DMS53 treated with DMSO at 0.1 percent for 48 hours (cell line): ENCODE data around the gene SLC9A3.
A peak's percentile ranks its signal among the peaks of the same experiment; 100 is the strongest.
"Not testable (repeated sequence)": the region's sequence is repeated elsewhere in the genome, so short reads cannot be mapped to it uniquely, and the experiment has no call there.

ENCODE experiments used
- DNase-seq: peaks from one replicate; lab custom pipeline; 2025; ENCODE audit not compliant: unreplicated experiment; lab: John Stamatoyannopoulos, UW

Gene SLC9A3

DNA sequence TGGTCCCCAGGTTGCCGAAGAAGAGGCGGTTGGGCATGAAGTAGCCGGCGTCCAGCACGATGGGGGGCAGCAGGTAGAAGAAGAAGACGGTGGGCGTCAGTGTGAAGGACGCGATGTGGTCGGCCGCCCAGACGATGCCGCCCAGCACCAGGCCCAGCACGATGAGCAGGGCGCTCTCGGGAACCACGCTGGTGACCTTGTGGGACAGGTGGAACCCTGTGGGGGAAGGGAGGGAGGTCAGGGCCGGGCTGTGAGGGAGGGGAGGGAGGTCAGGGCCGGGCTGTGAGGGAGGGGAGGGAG is 32.4 kb downstream of the SLC9A3 start:
- no peak for DNase-seq

GRCh38 chr5:491119-491855 is 33.0 kb downstream of the SLC9A3 start:
- DNase-seq, result peak; percentile 46

- peak; percentile 46 for DNase-seq
These were observed 33.8 kb downstream of the SLC9A3 start for GRCh38 chr5:490116-491106.

DNA sequence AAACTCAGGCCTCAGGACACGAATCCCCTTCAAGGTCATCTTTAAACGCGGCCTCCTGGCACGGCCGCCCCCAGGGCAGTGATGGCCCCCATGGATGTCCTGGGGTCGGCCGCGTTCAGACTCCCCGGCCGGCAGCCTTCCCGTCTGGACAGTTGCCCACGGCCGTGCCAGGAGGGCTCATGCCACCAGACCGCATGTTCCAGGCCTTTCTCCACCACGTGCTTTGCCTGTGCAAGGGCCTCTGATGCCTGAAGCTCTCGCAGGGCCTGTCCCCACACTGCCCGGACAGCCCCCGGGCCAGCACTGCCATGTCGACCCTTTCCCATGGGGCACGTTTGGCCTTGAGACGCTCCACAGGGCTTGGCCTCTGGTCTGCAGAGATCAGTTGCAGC is 34.6 kb downstream of the SLC9A3 start:
- DNase-seq, result no peak

DNA sequence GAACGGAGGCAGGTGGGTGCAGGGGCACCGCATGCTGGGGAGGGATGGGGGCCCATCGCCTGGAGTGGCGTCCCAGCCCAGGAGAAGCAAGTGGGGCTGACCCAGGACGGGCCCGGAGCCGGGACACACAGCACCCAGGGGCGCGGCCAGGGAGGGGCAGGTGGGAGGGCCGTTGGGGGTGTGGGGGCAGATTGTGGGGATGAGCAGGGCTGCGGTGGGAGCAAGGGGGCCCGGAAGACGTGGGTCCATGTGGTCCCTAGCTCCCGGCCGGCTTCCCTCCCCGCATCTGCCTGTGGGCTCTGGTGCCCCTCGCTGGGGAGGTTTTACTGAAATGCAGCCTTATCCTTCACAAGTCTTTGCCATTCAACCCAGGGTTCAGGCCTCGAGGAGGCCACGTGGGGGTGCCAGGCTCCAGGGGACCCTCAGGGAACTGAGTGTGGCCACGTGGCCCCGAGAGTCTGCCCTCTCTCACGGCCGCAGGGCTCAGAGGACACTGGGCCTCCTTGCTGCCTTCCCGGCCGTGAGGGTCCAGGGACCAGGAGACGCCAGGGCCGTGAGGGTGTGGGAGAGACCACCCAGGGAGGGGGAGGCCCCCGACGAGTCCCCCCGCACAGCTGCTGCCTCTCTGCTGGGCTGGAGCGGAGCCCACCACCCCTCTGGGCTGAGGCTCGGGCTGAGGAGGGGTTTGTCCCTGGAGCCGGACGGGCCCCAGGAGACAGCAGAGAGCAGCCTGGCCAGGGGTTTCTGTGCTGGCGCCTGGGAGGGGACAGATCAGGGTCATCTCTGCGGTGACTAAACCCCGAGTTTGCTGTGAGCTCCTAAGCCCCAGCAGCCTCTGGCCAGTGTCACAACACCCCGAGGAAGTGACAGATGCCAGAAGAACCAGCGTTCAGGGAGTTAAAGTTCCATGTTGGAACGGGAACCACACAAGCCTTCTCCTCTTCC is 35.2 kb downstream of the SLC9A3 start:
- DNase-seq, result no peak

GRCh38 chr5:488241-488640 is 36.0 kb downstream of the SLC9A3 start:
- DNase-seq, result no peak

GRCh38 chr5:486597-486996 is 37.7 kb downstream of the SLC9A3 start:
- not testable (repeated sequence) for DNase-seq

DNA sequence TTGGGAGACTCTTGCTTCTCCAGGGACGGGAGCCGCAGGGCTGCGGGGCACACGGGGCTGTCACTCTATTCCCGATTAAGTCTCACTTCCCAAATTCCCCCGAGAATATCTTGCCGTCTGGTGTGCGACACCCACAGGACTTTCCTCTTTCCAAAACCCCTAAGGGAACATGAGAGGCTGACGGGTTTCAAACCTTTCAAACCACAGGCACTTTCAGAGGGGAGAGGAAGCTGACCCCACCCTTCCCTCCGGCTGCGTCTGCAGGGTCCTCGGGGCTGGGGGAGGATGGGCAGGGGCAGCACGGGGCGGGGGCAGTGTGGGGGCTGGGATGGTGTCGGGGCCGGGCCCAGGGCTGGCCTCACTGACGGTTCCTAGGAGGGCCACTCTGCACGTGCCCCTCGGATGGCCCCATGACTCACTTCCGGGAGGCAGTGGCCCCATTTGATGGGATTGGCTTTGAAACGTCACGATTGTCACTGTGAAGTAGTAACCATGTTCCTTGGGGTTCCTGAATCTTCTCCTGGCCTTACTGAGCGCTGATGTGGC is 38.2 kb downstream of the SLC9A3 start:
- no peak for DNase-seq

- no peak for DNase-seq
These were observed 38.9 kb downstream of the SLC9A3 start for GRCh38 chr5:485113-485945.

- no peak for DNase-seq
These were observed 39.7 kb downstream of the SLC9A3 start for GRCh38 chr5:484556-484955.

GRCh38 chr5:483434-484140 is 40.7 kb downstream of the SLC9A3 start:
- DNase-seq, result no peak

DNA sequence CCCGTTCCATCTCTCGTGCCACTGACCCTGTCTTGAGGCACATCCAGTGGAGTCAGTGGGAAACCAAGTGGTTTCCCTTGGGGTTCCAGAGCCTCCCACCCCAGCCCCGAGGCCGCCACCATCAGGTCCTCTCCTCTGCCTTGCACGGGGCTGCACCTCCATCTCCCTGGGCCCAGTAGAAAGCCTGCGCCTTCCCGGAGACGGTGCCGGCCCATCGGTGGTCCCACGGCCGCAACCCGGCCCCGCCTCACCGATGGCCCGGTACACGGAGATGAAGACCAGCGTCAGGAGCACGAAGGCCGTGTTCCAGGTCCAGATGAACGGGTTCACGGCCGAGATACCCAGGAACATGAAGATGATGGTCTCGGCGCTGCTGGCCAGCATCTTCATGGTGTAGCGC is 41.2 kb downstream of the SLC9A3 start:
- DNase-seq, result no peak

DNA sequence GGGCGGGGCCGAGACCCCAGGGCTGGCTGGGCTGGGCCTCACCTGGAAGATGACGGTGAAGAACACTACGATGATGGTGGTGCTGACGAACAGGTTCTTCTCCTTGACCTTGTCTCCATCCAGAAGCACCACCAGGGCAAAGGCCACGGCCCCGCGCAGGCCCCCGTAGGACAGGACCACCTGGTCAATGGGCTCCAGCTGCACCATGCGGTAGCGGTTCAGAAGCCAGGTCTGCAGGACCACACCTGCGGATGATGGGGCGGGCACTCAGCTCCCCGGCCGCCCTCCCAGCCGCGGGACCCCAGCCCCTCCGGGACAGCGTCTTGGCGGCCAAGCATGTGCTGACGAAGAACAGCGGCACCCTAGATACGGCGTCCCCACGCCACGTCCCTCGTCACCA is 41.7 kb downstream of the SLC9A3 start:
- DNase-seq, result no peak

DNA sequence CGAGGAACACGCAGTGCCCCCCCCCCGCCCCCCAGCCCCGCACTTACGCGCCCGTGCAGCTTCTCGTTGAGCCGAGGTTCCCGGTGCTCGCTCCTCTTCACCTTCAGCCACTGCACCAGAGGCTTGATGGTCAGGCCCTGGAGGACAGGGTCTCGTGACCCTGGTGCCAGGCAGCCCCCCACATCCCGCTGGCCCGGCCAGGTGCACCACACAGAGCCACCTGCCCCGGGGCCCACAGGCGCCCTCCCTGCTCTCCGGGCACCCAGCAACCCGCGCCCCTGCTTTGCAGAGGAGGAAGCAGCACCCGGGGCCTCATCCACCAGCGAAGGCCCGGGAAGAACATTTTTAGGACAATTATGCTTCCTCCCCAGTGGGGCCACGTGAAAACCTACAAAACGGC is 42.2 kb downstream of the SLC9A3 start:
- DNase-seq, result no peak

- no peak for DNase-seq
These were observed 42.9 kb downstream of the SLC9A3 start for GRCh38 chr5:481347-481746.

- DNase-seq, result no peak
These were observed 44.5 kb downstream of the SLC9A3 start for GRCh38 chr5:479566-480319.

DNA sequence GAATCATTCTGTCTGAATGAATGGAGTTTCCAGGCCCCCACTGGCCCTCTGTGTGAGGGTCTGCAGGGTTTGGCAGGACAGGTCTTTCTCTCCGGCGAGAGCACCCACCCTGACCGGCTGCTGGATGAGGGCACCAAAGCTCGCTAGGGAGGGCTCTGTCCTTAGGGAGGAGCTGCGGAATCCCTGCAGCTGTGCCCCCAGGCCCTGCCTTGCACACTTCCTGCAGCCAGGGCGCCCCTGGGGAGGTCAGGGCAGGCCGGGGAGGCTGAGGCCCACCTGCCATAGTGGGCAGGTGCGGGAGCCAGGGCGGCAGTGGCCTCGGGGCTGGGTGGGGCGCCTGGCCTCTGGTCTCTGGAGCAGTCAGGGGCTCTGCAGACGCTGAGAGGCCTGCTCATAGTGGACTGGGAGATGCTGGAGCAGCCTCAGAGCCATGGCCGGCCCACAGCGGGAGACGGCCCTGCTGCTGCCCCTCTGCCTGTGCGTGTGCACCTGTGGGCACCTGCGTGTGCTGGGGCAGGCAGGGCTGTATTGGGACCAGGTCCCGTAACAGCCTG is 45.2 kb downstream of the SLC9A3 start:
- no peak for DNase-seq

DNA sequence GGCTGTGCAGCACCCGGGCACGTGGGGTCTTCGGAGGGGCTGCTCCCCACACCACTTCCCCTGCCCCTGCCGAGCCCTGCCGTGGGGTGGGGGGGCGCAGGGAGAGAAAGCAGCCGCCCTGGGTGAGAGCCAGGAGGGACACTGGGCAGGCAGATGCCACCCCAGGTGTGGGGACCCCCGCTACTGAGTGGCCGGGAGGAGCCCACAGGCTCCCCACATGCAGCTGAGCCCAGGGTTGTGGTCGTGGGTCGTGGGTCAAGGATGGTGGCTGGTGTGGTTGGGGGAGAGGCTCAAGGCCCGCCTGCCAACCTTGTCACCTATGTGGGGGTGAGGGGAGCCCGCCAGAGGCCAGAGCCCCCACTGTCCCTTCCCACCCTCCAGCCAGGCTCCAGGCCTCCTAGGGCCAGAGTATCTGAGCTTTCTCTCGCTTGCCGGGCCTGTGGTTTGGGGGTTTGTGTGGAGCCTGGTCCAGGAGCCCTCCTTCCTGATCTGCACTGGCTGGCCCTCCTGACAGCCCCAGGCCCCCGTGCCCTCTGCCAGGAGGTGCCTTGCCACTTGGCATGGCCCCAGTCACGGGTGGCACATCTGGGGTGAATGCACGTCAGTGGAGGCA is 45.8 kb downstream of the SLC9A3 start:
- no peak for DNase-seq
